Fibroblast of skin of scalp (primary cell): ENCODE data around the gene NAA80.

Source experiments
- DNase-seq: peaks from one replicate; pipeline ENCODE4 v3.0.0-alpha.2; 2013

The NAA80 gene

GRCh38 chr3:50327943-50328691 is 28.9 kb upstream of the NAA80 start, which contains the start of gene TUSC2:
TUSC2 (minus strand) TSS chr3:50328223; CDS start chr3:50328099, 124 bp downstream.
- peak; percentile 95 for DNase-seq

GRCh38 chr3:50327129-50327528 is 27.9 kb upstream of the NAA80 start:
- DNase-seq = no peak

- DNase-seq = no peak
Observed at GRCh38 chr3:50326182-50326541, 27.0 kb upstream of the NAA80 start.

- no peak for DNase-seq
Observed at GRCh38 chr3:50325497-50326181, 26.4 kb upstream of the NAA80 start.

- no peak for DNase-seq
Observed at GRCh38 chr3:50325113-50325480, 25.9 kb upstream of the NAA80 start.

- peak; percentile 78 for DNase-seq
Observed at GRCh38 chr3:50324351-50325112, 25.3 kb upstream of the NAA80 start.

- DNase-seq = no peak
Observed at GRCh38 chr3:50323614-50324199, 24.5 kb upstream of the NAA80 start.

- DNase-seq = no peak
Observed at GRCh38 chr3:50323092-50323600, 23.9 kb upstream of the NAA80 start.

GRCh38 chr3:50322386-50323091 is 23.3 kb upstream of the NAA80 start, which contains the start of gene HYAL2:
HYAL2 (minus strand) TSS chr3:50322745; CDS start chr3:50320489, 2,256 bp downstream.
- DNase-seq = no peak

- no peak for DNase-seq
Observed at GRCh38 chr3:50322115-50322385, 22.8 kb upstream of the NAA80 start.

GRCh38 chr3:50321336-50322114 is 22.3 kb upstream of the NAA80 start:
- DNase-seq = peak; percentile 91

GRCh38 chr3:50320853-50321335 is 21.7 kb upstream of the NAA80 start:
- peak; percentile 77 for DNase-seq

- DNase-seq = no peak
Observed at GRCh38 chr3:50319894-50320625, 20.9 kb upstream of the NAA80 start.

- DNase-seq = no peak
Observed at GRCh38 chr3:50319181-50319893, 20.1 kb upstream of the NAA80 start.

GRCh38 chr3:50318615-50319014 is 19.4 kb upstream of the NAA80 start:
- DNase-seq = no peak

- DNase-seq = no peak
Observed at GRCh38 chr3:50318163-50318562, 19.0 kb upstream of the NAA80 start.

- no peak for DNase-seq
Observed at GRCh38 chr3:50317300-50317699, 18.1 kb upstream of the NAA80 start.

GRCh38 chr3:50316657-50317242 is 17.5 kb upstream of the NAA80 start:
- no peak for DNase-seq

GRCh38 chr3:50314816-50315215 is 15.6 kb upstream of the NAA80 start:
- DNase-seq = no peak

GRCh38 chr3:50314342-50314741 is 15.1 kb upstream of the NAA80 start:
- no peak for DNase-seq
